ENCODE measurements around the gene PTPN23. TPM values are rescaled to one million over a fixed set of nuclear protein-coding genes. Genes with fewer than 3 reads are reported as not detected.
A peak's percentile ranks its signal among the peaks of the same experiment; 100 is the strongest.

PTPN23 gene
- total RNA-seq, 2 donors from 2014 or later: 44.2 to 54.1 TPM

DNA sequence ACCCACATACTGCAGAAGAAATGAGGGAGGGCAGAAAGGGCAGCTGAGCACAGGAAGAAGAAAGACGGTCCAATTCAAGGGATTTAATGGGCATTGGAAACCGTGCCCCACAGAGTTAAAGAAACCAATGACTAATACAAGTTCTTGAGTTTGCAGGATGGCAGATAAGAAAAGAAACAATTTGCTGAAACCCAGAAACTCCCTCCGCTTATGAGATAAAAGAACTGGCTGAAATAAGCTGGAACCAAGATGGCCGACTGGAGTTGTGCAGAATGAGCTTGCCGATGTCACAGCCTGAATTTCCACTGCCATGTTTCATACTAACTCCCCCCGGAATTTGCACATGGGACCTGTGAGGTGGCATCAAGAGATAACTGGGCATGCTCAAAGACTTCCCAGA is 47.8 kb downstream of the PTPN23 start:
- no peaks in the 10 kb centered on the region for H3K27me3 Mint-ChIP-seq (ENCODE audit: insufficient read depth)
- TF ChIP-seq, protein P1, sequence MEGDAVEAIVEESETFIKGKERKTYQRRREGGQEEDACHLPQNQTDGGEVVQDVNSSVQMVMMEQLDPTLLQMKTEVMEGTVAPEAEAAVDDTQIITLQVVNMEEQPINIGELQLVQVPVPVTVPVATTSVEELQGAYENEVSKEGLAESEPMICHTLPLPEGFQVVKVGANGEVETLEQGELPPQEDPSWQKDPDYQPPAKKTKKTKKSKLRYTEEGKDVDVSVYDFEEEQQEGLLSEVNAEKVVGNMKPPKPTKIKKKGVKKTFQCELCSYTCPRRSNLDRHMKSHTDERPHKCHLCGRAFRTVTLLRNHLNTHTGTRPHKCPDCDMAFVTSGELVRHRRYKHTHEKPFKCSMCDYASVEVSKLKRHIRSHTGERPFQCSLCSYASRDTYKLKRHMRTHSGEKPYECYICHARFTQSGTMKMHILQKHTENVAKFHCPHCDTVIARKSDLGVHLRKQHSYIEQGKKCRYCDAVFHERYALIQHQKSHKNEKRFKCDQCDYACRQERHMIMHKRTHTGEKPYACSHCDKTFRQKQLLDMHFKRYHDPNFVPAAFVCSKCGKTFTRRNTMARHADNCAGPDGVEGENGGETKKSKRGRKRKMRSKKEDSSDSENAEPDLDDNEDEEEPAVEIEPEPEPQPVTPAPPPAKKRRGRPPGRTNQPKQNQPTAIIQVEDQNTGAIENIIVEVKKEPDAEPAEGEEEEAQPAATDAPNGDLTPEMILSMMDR (conservative IDR thresholded peaks at IDR 0.05): no peak
- H3K27ac Mint-ChIP-seq: no peak overlapping the region
- Histone ChIP-seq H3K36me3 (ENCODE audit: control insufficient read depth, insufficient read depth, low read length) (peaks cover 66% of the 10 kb centered on the region), H3K27me3 (ENCODE audit: control insufficient read depth, insufficient read depth, low read length, poor library complexity, severe bottlenecking) (no peaks in the 10 kb centered on the region), H3K4me1 (ENCODE audit: control insufficient read depth, insufficient read depth, low read length) (no peaks in the 10 kb centered on the region), H3K9me3 (ENCODE audit: control insufficient read depth, low read length) (no peaks in the 10 kb centered on the region), H3K27ac (ENCODE audit: low read depth, low read length) (no peak overlapping the region), H3K9ac (ENCODE audit: extremely low read depth, low read length, poor library complexity, severe bottlenecking) (no peak overlapping the region), H3K4me3 (ENCODE audit: low read length) (no peak overlapping the region)
- no peaks in the 10 kb centered on the region for H3K9me3 Mint-ChIP-seq
- H3K4me3 Mint-ChIP-seq: no peak overlapping the region
- H3K4me1 Mint-ChIP-seq: peaks cover 7% of the 10 kb centered on the region
- peaks cover 45% of the 10 kb centered on the region for H3K36me3 Mint-ChIP-seq (ENCODE audit: low read depth)
- WGBS, 2 experiments (ENCODE audit: insufficient coverage in 1 of 2, insufficient read length in 1 of 2): 74 to 84% methylated on average over 4 to 6 of the region's 6 CpGs
- peak; percentile 9 for DNase-seq

DNA sequence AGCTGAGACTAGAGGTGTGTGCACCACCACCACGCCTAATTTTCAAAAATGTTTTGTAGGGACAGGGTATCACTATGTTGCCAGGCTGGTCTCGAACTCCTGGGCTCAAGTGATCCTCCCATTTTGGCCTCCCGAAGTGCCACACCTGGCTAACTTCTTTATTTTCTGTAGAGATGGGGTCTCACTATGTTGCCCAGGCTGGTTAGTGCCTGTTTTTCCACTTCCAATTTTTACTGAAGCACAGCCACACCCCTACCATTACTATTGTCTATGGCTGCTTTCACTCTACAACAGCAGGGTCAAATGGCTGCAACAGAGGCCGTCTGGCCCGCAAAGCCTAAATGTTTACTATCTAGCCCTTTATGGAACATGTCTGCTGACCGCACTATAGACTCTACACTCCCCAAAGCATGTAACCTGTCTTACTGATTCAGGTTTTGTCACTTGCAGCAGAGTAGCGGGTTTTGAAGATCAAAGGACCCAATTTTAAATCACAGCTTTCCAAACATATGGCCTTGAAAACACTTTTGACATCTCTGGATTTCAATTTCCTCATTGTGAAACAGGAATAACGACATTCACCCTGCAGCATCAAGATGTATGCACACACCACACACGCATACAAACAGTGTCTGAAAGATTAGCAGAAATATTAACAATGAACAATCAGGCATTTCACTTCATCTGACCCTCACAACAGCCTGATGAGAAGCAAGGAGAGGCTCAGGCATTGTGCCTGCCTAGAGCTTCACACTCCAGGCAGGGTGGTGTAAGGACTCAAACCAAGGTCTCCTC is 48.9 kb downstream of the PTPN23 start:
- 88 to 96% methylated on average over 8 to 9 of the region's 9 CpGs for WGBS, 2 experiments (ENCODE audit: insufficient coverage in 1 of 2, insufficient read length in 1 of 2)
- H3K4me3 Mint-ChIP-seq: no peak overlapping the region

DNA sequence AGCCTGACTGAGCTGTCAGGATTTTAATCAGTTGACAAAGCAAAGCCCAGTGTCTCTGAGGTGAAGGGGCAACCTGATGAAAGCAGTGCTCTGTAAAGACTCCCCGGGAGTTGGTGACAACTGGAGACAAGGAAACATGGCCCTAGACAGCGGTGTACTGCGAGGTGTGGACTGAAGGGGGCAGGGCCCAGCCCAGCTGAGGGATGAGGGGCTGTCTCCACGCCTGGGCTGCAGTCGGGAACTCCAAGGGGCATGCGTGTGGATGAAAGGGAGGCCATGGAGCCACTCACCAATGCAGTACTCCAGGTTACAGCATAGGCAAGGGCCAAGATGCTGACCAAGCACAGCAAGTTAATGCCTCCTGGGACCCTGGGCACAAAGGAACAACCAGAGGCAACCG is 49.8 kb downstream of the PTPN23 start:
- no peaks in the 10 kb centered on the region for H3K4me1 Mint-ChIP-seq
- H3K36me3 Mint-ChIP-seq (ENCODE audit: low read depth): peaks cover 49% of the 10 kb centered on the region
- peak; percentile 22 for DNase-seq
- WGBS, 2 experiments (ENCODE audit: insufficient coverage in 1 of 2, insufficient read length in 1 of 2): 91 to 92% methylated on average over 7 of the region's 7 CpGs
- no peak overlapping the region for H3K9ac ChIP-seq (ENCODE audit: extremely low read depth, low read length, poor library complexity, severe bottlenecking)
- no peaks in the 10 kb centered on the region for H3K27me3 ChIP-seq (ENCODE audit: control insufficient read depth, insufficient read depth, low read length, poor library complexity, severe bottlenecking)
- no peak overlapping the region for H3K4me3 Mint-ChIP-seq
- no peaks in the 10 kb centered on the region for H3K27me3 Mint-ChIP-seq (ENCODE audit: insufficient read depth)
- H3K27ac Mint-ChIP-seq: no peak overlapping the region
- TF ChIP-seq, protein P1 (conservative IDR thresholded peaks at IDR 0.05): no peak
- peaks cover 70% of the 10 kb centered on the region for H3K36me3 ChIP-seq (ENCODE audit: control insufficient read depth, insufficient read depth, low read length)
- no peaks in the 10 kb centered on the region for H3K9me3 ChIP-seq (ENCODE audit: control insufficient read depth, low read length)
- no peak overlapping the region for H3K4me3 ChIP-seq (ENCODE audit: low read length)
- no peaks in the 10 kb centered on the region for H3K9me3 Mint-ChIP-seq
- H3K4me1 ChIP-seq (ENCODE audit: control insufficient read depth, insufficient read depth, low read length): no peaks in the 10 kb centered on the region
- H3K27ac ChIP-seq (ENCODE audit: low read depth, low read length): no peak overlapping the region

More for the DNA sequence above, 48.9 kb downstream of the PTPN23 start:
- no peaks in the 10 kb centered on the region for H3K4me1 ChIP-seq (ENCODE audit: control insufficient read depth, insufficient read depth, low read length)
- Mint-ChIP-seq H3K4me1 (peaks cover 4% of the 10 kb centered on the region), H3K9me3 (no peaks in the 10 kb centered on the region), H3K27ac (no peak overlapping the region), H3K36me3 (ENCODE audit: low read depth) (peaks cover 50% of the 10 kb centered on the region), H3K27me3 (ENCODE audit: insufficient read depth) (no peaks in the 10 kb centered on the region)
- TF ChIP-seq, protein P1 (conservative IDR thresholded peaks at IDR 0.05): no peak
- DNase-seq: peak; percentile 6
- no peak overlapping the region for H3K9ac ChIP-seq (ENCODE audit: extremely low read depth, low read length, poor library complexity, severe bottlenecking)
- no peak overlapping the region for H3K4me3 ChIP-seq (ENCODE audit: low read length)
- no peak overlapping the region for H3K27ac ChIP-seq (ENCODE audit: low read depth, low read length)
- no peaks in the 10 kb centered on the region for H3K27me3 ChIP-seq (ENCODE audit: control insufficient read depth, insufficient read depth, low read length, poor library complexity, severe bottlenecking)
- H3K9me3 ChIP-seq (ENCODE audit: control insufficient read depth, low read length): no peaks in the 10 kb centered on the region
- peaks cover 71% of the 10 kb centered on the region for H3K36me3 ChIP-seq (ENCODE audit: control insufficient read depth, insufficient read depth, low read length)

Measured in endodermal cell (in vitro differentiated cells).